Adrenal gland (tissue), 12 donors: ENCODE data around the gene MMP20. TPM values are rescaled to one million over a fixed set of nuclear protein-coding genes. Genes with fewer than 3 reads are reported as not detected.
A peak's percentile ranks its signal among the peaks of the same experiment; 100 is the strongest.

ENCODE experiments used
- DNase-seq, 7 donors: peaks; one replicate each; pipeline ENCODE4 v3.0.0-alpha.2; 2019 to 2020
- H3K27ac ChIP-seq, 5 donors: fragments of 200-600 bp; sonication (generic) in 4 of 5; 1 replicate in 3 of 5; 2 replicates in 2 of 5; pipeline versions ENCODE4 v1.5.1 to v1.8.0; 2016 to 2020; ENCODE audit warnings: mild to moderate bottlenecking in 1 of 5
- H3K27me3 ChIP-seq: fragments of 200-600 bp; 2 replicates; pipeline ENCODE4 v1.8.0; 2021
- H3K36me3 ChIP-seq, 2 donors: fragments of 200-600 bp; replicated peaks in 1 of 2; 1 replicate in 1 of 2; 2 replicates in 1 of 2; pipeline versions ENCODE4 v1.5.1 to v1.8.0; 2018 to 2022
- H3K4me1 ChIP-seq, 2 donors: fragments of 200-600 bp; replicated peaks in 1 of 2; 1 replicate in 1 of 2; 2 replicates in 1 of 2; pipeline versions ENCODE4 v1.5.1 to v1.8.0; 2018 to 2021
- H3K4me3 ChIP-seq, 4 donors: fragments of 200-600 bp; sonication (generic) in 3 of 4; one replicate each; pipeline ENCODE4 v1.5.1; 2016 to 2018
- H3K9me3 ChIP-seq, 3 donors: fragments of 200-600 bp; sonication (generic) in 1 of 3; replicated peaks in 1 of 3; 1 replicate in 2 of 3; 2 replicates in 1 of 3; pipeline versions ENCODE4 v1.5.1 to v1.8.0; 2016 to 2021
- CTCF ChIP-seq, 6 experiments: fragments of 450-650 bp in 4 of 6; fragments of 200-600 bp in 2 of 6; sonication (generic) in 1 of 6; IDR thresholded peaks; 1 replicate in 5 of 6; 2 replicates in 1 of 6; pipeline versions ENCODE4 v1.5.1 to v1.8.0; 2016 to 2021; ENCODE audit warnings: antibody characterized with exemption in 6 of 6, mild to moderate bottlenecking in 2 of 6, moderate library complexity in 1 of 6
- POLR2A ChIP-seq, 2 donors: fragments of 450-650 bp; IDR thresholded peaks; one replicate each; pipeline ENCODE4 v1.6.1; 2017; ENCODE audit warnings: antibody characterized with exemption in 2 of 2, mild to moderate bottlenecking in 2 of 2, moderate library complexity in 1 of 2
- WGBS, 4 donors: extraction: QIAGEN DNeasy Blood & Tissue Kit in 2 of 4; methylation state at CpG; one replicate each; pipeline versions ENCODE4 v1.1.5 to v1.1.7; 2013 to 2017; 5-methylcytosine and 5-hydroxymethylcytosine counted together
- intact Hi-C, 2 donors: fragments of 100-400 bp; cut with DNase I; formaldehyde crosslinking; loops; one replicate each; pipeline versions ENCODE4 v1.14.1 to v1.15.0; 2022 to 2023
- polyA plus RNA-seq, 3 donors: library from polyadenylated mRNA; stranded (reverse); fragments of 200-250 nt in 2 of 3; fragments of 350-450 nt in 1 of 3; fragmentation: Illumina TruSeq in 1 of 3; extraction: RNeasy Lipid Tissue Mini Kit (QIAGEN cat#74804) in 1 of 3; gene quantifications; one replicate each; pipeline ENCODE4 v1.2.3, GENCODE V29; 2013 to 2014
- total RNA-seq, 9 donors: library from RNA; depleted of rRNA in 4 of 9; stranded (reverse); fragments of >200 nt in 4 of 9; fragments of 120-200 nt in 1 of 9; fragmentation: NEBNext Ultra II Directional in 1 of 9; extraction: Animal tissue kit (Norgen Biotek cat#: 25700) in 1 of 9; gene quantifications; one replicate each; pipeline versions ENCODE4 v1.1.0 to v1.2.4, GENCODE V29; 2013 to 2023
- donor health status: healthy with polysubstance abuse.
- donor health status: Bipolar disorder and iron deficiency.
- donor health status: DM: yes; HTN: yes; CAD: no.
- donor health status: DM: no; HTN: no; CAD: no.
- donor health status: DM: no; HTN: no; CAD: no.
- donor health status: DM: yes; HTN: yes; CAD: no.

MMP20 gene
- total and polyA plus RNA-seq, 12 donors: not detected

- no peak for DNase-seq
- H3K36me3 ChIP-seq: no peaks in the 10 kb centered on the region
- H3K27me3 ChIP-seq: no peaks in the 10 kb centered on the region
- 61 to 76% (median 73%) methylated on average over 2 of the region's 2 CpGs for WGBS, 4 donors
- H3K27ac ChIP-seq: no peak overlapping the region
- intact Hi-C loops: no loop called here
- no peaks in the 10 kb centered on the region for H3K9me3 ChIP-seq
- H3K4me3 ChIP-seq: no peak overlapping the region
- TF ChIP-seq POLR2A (IDR thresholded peaks at IDR 0.05): no peak
- no peak for TF ChIP-seq CTCF (IDR thresholded peaks at IDR 0.05)
- no peaks in the 10 kb centered on the region for H3K4me1 ChIP-seq
Measured at GRCh38 chr11:102564110-102564509, 61.0 kb downstream of the MMP20 start.

GRCh38 chr11:102561636-102562035, 63.5 kb downstream of the MMP20 start:
- TF ChIP-seq POLR2A (IDR thresholded peaks at IDR 0.05) (no peak), CTCF (IDR thresholded peaks at IDR 0.05) (no peak)
- no peaks in the 10 kb centered on the region for H3K36me3 ChIP-seq
- H3K4me1 ChIP-seq: no peaks in the 10 kb centered on the region
- H3K27me3 ChIP-seq: no peaks in the 10 kb centered on the region
- intact Hi-C loops: no loop called here
- no peak overlapping the region for H3K27ac ChIP-seq
- no peak for DNase-seq
- no peaks in the 10 kb centered on the region for H3K9me3 ChIP-seq
- H3K4me3 ChIP-seq: no peak overlapping the region

GRCh38 chr11:102560555-102561011, 64.5 kb downstream of the MMP20 start:
- Histone ChIP-seq H3K27ac (no peak overlapping the region), H3K27me3 (no peaks in the 10 kb centered on the region), H3K4me3 (peak overlapping the region in 1 of 4 donors; percentile 36), H3K9me3 (no peaks in the 10 kb centered on the region), H3K4me1 (no peaks in the 10 kb centered on the region), H3K36me3 (no peaks in the 10 kb centered on the region)
- DNase-seq: no peak
- intact Hi-C loops: no loop called here
- 45 to 56% (median 53%) methylated on average over 6 of the region's 6 CpGs for WGBS, 4 donors
- TF ChIP-seq CTCF (IDR thresholded peaks at IDR 0.05): no peak
- TF ChIP-seq POLR2A (IDR thresholded peaks at IDR 0.05): no peak

GRCh38 chr11:102559839-102560238, 65.3 kb downstream of the MMP20 start:
- Histone ChIP-seq H3K9me3 (no peaks in the 10 kb centered on the region), H3K27me3 (no peaks in the 10 kb centered on the region), H3K4me1 (no peaks in the 10 kb centered on the region), H3K4me3 (no peak overlapping the region), H3K27ac (no peak overlapping the region), H3K36me3 (no peaks in the 10 kb centered on the region)
- TF ChIP-seq POLR2A (IDR thresholded peaks at IDR 0.05) (no peak), CTCF (IDR thresholded peaks at IDR 0.05) (no peak)
- intact Hi-C loops: no loop called here
- DNase-seq: no peak
